ENCODE data around the gene SH3GLB2. TPM values are rescaled to one million over a fixed set of nuclear protein-coding genes. Genes with fewer than 3 reads are reported as not detected.

The SH3GLB2 gene
- total and polyA plus RNA-seq, 10 of the 15 experiments (the other 5 are each of a cell fraction or from before 2014, with no cell fraction given): 0.21 to 61.3 (median 30.8) TPM

DNA sequence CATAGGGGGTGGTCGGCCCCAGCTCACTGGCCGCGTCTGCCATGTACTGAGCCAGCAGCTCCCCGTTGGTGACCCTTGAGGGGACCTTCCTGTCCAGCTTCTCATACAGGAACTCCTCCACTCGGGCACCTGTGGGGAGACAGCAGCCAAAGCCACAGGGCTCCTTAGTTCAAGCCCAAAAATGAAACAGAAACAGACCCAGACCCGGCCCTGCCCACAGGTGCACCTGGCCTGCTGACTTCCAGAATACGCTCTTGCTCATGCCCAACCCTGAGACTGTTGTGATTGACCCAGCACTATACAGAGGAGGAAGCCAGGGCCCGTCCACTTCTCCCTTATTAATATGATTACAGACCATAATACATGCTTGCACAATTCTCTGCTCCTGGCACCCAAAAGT is 7.0 kb downstream of the SH3GLB2 start (continued):
- TF ChIP-seq, protein P1, sequence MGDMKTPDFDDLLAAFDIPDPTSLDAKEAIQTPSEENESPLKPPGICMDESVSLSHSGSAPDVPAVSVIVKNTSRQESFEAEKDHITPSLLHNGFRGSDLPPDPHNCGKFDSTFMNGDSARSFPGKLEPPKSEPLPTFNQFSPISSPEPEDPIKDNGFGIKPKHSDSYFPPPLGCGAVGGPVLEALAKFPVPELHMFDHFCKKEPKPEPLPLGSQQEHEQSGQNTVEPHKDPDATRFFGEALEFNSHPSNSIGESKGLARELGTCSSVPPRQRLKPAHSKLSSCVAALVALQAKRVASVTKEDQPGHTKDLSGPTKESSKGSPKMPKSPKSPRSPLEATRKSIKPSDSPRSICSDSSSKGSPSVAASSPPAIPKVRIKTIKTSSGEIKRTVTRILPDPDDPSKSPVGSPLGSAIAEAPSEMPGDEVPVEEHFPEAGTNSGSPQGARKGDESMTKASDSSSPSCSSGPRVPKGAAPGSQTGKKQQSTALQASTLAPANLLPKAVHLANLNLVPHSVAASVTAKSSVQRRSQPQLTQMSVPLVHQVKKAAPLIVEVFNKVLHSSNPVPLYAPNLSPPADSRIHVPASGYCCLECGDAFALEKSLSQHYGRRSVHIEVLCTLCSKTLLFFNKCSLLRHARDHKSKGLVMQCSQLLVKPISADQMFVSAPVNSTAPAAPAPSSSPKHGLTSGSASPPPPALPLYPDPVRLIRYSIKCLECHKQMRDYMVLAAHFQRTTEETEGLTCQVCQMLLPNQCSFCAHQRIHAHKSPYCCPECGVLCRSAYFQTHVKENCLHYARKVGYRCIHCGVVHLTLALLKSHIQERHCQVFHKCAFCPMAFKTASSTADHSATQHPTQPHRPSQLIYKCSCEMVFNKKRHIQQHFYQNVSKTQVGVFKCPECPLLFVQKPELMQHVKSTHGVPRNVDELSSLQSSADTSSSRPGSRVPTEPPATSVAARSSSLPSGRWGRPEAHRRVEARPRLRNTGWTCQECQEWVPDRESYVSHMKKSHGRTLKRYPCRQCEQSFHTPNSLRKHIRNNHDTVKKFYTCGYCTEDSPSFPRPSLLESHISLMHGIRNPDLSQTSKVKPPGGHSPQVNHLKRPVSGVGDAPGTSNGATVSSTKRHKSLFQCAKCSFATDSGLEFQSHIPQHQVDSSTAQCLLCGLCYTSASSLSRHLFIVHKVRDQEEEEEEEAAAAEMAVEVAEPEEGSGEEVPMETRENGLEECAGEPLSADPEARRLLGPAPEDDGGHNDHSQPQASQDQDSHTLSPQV (IDR thresholded peaks at IDR 0.05): no peak
- TF ChIP-seq HSF1 (IDR thresholded peaks at IDR 0.05; ENCODE audit: low read depth, low read length) (no peak), KDM1A (IDR thresholded peaks at IDR 0.05; ENCODE audit: borderline replicate concordance) (no peak)

- H3K4me3 ChIP-seq: no peak overlapping the region
- in situ Hi-C loops (cut with MboI) (no loop called here), intact Hi-C loops (cut with micrococcal nuclease; ENCODE audit: unreplicated experiment) (no loop called here)
- peaks cover 0 to 3% of the 10 kb centered on the region in 2 experiments; a peak in 3 of 4 replicates for H3K36me3 ChIP-seq (ENCODE audit: control insufficient read depth in 2 of 2, insufficient read depth in 2 of 2, low read length in 1 of 2)
- H3K4me2 ChIP-seq (ENCODE audit: control insufficient read depth, insufficient read depth): no peak overlapping the region
- ChIA-PET POLR2A (no interaction called here), RAD21 (ENCODE audit: unreplicated experiment) (no interaction called here), SMC1A (ENCODE audit: uncharacterized antibody, unreplicated experiment) (no interaction called here), CTCF (no interaction called here)
- ATAC-seq: no peak
- no peaks in the 10 kb centered on the region for H3K4me1 ChIP-seq (ENCODE audit: control insufficient read depth, insufficient read depth, low read length)
- H3K27ac ChIP-seq (ENCODE audit: control insufficient read depth, insufficient read depth): no peak overlapping the region
- H4K20me1 ChIP-seq (ENCODE audit: control insufficient read depth, insufficient read depth): no peaks in the 10 kb centered on the region
- no peaks in the 10 kb centered on the region for H3K79me2 ChIP-seq (ENCODE audit: control insufficient read depth, insufficient read depth, low read length)
- 88% methylated on average over 8 of the region's 8 CpGs for WGBS (ENCODE audit: insufficient coverage, insufficient replicate concordance, low lambda C conversion rate, missing lambda C conversion rate)
- H3K9me3 ChIP-seq (replicated peaks; ENCODE audit: control insufficient read depth, insufficient read depth, low read length): no peaks in the 10 kb centered on the region
- no peak for DNase-seq (ENCODE audit: low read depth, low spot score)
- no peak overlapping the region for H2AFZ ChIP-seq (ENCODE audit: control insufficient read depth, low read depth, low read length)
- no peaks in the 10 kb centered on the region for H3K27me3 ChIP-seq (replicated peaks in 1 of 2; ENCODE audit: control insufficient read depth in 2 of 2, insufficient read depth in 2 of 2, low read length in 1 of 2)
- no TSS peak for BruUV-seq (replicated peaks)
- H3K9ac ChIP-seq (ENCODE audit: control insufficient read depth, insufficient read depth, low read length): no peak overlapping the region
- FAIRE-seq: no peak
- TF ChIP-seq TCF3 (IDR thresholded peaks at IDR 0.05; ENCODE audit: borderline replicate concordance, insufficient read depth, low read depth, low read length) (no peak), PAX5 (IDR thresholded peaks at IDR 0.05; ENCODE audit: borderline replicate concordance, low read depth, low read length) (no peak), BRCA1 (IDR thresholded peaks at IDR 0.05; ENCODE audit: low read depth, low read length) (no peak), TBL1XR1 (IDR thresholded peaks at IDR 0.05; ENCODE audit: low read depth, low read length) (no peak)
- TF ChIP-seq, protein P2, sequence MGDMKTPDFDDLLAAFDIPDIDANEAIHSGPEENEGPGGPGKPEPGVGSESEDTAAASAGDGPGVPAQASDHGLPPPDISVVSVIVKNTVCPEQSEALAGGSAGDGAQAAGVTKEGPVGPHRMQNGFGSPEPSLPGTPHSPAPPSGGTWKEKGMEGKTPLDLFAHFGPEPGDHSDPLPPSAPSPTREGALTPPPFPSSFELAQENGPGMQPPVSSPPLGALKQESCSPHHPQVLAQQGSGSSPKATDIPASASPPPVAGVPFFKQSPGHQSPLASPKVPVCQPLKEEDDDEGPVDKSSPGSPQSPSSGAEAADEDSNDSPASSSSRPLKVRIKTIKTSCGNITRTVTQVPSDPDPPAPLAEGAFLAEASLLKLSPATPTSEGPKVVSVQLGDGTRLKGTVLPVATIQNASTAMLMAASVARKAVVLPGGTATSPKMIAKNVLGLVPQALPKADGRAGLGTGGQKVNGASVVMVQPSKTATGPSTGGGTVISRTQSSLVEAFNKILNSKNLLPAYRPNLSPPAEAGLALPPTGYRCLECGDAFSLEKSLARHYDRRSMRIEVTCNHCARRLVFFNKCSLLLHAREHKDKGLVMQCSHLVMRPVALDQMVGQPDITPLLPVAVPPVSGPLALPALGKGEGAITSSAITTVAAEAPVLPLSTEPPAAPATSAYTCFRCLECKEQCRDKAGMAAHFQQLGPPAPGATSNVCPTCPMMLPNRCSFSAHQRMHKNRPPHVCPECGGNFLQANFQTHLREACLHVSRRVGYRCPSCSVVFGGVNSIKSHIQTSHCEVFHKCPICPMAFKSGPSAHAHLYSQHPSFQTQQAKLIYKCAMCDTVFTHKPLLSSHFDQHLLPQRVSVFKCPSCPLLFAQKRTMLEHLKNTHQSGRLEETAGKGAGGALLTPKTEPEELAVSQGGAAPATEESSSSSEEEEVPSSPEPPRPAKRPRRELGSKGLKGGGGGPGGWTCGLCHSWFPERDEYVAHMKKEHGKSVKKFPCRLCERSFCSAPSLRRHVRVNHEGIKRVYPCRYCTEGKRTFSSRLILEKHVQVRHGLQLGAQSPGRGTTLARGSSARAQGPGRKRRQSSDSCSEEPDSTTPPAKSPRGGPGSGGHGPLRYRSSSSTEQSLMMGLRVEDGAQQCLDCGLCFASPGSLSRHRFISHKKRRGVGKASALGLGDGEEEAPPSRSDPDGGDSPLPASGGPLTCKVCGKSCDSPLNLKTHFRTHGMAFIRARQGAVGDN (IDR thresholded peaks at IDR 0.05): no peak
- TF ChIP-seq, protein P3, sequence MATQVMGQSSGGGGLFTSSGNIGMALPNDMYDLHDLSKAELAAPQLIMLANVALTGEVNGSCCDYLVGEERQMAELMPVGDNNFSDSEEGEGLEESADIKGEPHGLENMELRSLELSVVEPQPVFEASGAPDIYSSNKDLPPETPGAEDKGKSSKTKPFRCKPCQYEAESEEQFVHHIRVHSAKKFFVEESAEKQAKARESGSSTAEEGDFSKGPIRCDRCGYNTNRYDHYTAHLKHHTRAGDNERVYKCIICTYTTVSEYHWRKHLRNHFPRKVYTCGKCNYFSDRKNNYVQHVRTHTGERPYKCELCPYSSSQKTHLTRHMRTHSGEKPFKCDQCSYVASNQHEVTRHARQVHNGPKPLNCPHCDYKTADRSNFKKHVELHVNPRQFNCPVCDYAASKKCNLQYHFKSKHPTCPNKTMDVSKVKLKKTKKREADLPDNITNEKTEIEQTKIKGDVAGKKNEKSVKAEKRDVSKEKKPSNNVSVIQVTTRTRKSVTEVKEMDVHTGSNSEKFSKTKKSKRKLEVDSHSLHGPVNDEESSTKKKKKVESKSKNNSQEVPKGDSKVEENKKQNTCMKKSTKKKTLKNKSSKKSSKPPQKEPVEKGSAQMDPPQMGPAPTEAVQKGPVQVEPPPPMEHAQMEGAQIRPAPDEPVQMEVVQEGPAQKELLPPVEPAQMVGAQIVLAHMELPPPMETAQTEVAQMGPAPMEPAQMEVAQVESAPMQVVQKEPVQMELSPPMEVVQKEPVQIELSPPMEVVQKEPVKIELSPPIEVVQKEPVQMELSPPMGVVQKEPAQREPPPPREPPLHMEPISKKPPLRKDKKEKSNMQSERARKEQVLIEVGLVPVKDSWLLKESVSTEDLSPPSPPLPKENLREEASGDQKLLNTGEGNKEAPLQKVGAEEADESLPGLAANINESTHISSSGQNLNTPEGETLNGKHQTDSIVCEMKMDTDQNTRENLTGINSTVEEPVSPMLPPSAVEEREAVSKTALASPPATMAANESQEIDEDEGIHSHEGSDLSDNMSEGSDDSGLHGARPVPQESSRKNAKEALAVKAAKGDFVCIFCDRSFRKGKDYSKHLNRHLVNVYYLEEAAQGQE (IDR thresholded peaks at IDR 0.05; ENCODE audit: low read depth, low read length): no peak
Observed at GRCh38 chr9:129014608-129015007, 13.5 kb downstream of the SH3GLB2 start.
